K562 (cell line): Measurements from ENCODE around the gene PFDN2. TPM values are rescaled to one million over a fixed set of nuclear protein-coding genes. Genes with fewer than 3 reads are reported as not detected.

Source experiments
- FOXK1 ChIP-seq: sonication (generic); formaldehyde crosslinking; IDR thresholded peaks from 2 replicates; pipeline ENCODE4 v1.8.0; 2022; ENCODE audit warnings: missing genetic modification reagents, mild to moderate bottlenecking, borderline replicate concordance
- HBP1 ChIP-seq: fragments of 450-650 bp; formaldehyde crosslinking; IDR thresholded peaks from 2 replicates; pipeline ENCODE4 v1.4.0; 2022; ENCODE audit warnings: missing genetic modification characterization
- KDM2B ChIP-seq: fragments of 250-450 bp; sonication (Bioruptor Pico); IDR thresholded peaks from 2 replicates; pipeline ENCODE4 v1.8.0; 2021; ENCODE audit warnings: mild to moderate bottlenecking, moderate library complexity
- NCOA4 ChIP-seq: fragments of 450-650 bp; IDR thresholded peaks from 2 replicates; pipeline ENCODE4 v1.6.1; 2018; ENCODE audit warnings: mild to moderate bottlenecking; ENCODE audit not compliant: partially characterized antibody
- NR2C1 ChIP-seq, 2 experiments: fragments of 450-650 bp; IDR thresholded peaks; 2 replicates each; pipeline ENCODE4 v1.6.1; 2017; ENCODE audit warnings: mild to moderate bottlenecking in 2 of 2, antibody characterized with exemption in 1 of 2, inconsistent platforms in 1 of 2, missing compliant biosample characterization in 1 of 2, missing genetic modification characterization in 1 of 2
- PHF8 ChIP-seq: fragments of 200-600 bp; sonication (generic); IDR thresholded peaks from 2 replicates; pipeline ENCODE4 v1.6.1; 2012; ENCODE audit warnings: mixed run types, mild to moderate bottlenecking, inconsistent platforms, low read length, moderate library complexity, borderline replicate concordance
- POLR3G ChIP-seq: IDR thresholded peaks from 2 replicates; pipeline ENCODE4 v1.6.1; 2011; ENCODE audit not compliant: insufficient read length, insufficient replicate concordance; ENCODE audit errors: extremely low read depth
- RCOR1 ChIP-seq, 2 experiments: IDR thresholded peaks; 2 replicates each; pipeline ENCODE4 v1.6.1; 2012; ENCODE audit warnings: low read depth in 2 of 2, low read length in 2 of 2, borderline replicate concordance in 1 of 2, improper control_type of control experiment in 1 of 2
- RHOXF2B ChIP-seq: fragments of 250-450 bp; sonication (Bioruptor Pico); conservative IDR thresholded peaks from 2 replicates; pipeline ENCODE4 v1.5.1; 2021
- RREB1 ChIP-seq: fragments of 250-450 bp; sonication (Bioruptor Pico); IDR thresholded peaks from 2 replicates; pipeline ENCODE4 v1.4.0; 2020
- SMARCB1 ChIP-seq: IDR thresholded peaks from 2 replicates; pipeline ENCODE4 v1.6.1; 2011; ENCODE audit warnings: improper control_type of control experiment, low read depth; ENCODE audit not compliant: insufficient read length
- SRF ChIP-seq, 2 experiments: fragments of 250-450, 450-650 bp in 1 of 2; sonication (Bioruptor Pico) in 1 of 2; sonication (generic) in 1 of 2; formaldehyde crosslinking; IDR thresholded peaks; 2 replicates each; pipeline versions ENCODE4 v1.5.0 to v1.5.1; 2020 to 2022; ENCODE audit warnings: mild to moderate bottlenecking in 1 of 2, missing genetic modification reagents in 1 of 2
- STAT5B ChIP-seq: fragments of 250-450 bp; sonication (Bioruptor Pico); IDR thresholded peaks from 2 replicates; pipeline ENCODE4 v1.8.0; 2021; ENCODE audit warnings: mild to moderate bottlenecking, inconsistent platforms
- ZBTB34 ChIP-seq: fragments of 250-450 bp; sonication (Bioruptor Pico); IDR thresholded peaks from 2 replicates; pipeline ENCODE4 v1.8.0; 2021; ENCODE audit warnings: mild to moderate bottlenecking, moderate library complexity
- ZBTB5 ChIP-seq: fragments of 450-650 bp; IDR thresholded peaks from 2 replicates; pipeline ENCODE4 v1.6.1; 2017; ENCODE audit warnings: antibody characterized with exemption
- ZNF282 ChIP-seq: sonication (generic); formaldehyde crosslinking; IDR thresholded peaks from 2 replicates; pipeline ENCODE4 v1.8.1; 2023; ENCODE audit warnings: missing genetic modification reagents
- ZNF75A ChIP-seq: fragments of 450-650 bp; formaldehyde crosslinking; IDR thresholded peaks from 2 replicates; pipeline ENCODE4 v1.4.0; 2020; ENCODE audit warnings: mild to moderate bottlenecking
- polyA plus RNA-seq, 8 experiments: library from polyadenylated mRNA; depleted of rRNA in 4 of 8; stranded (reverse) in 5 of 8; unstranded in 3 of 8; fragments of >200 nt; fragmentation: Nextera tagmentation in 2 of 8; fragmentation: Illumina TruSeq in 1 of 8; extraction: Ambion mirVana in 2 of 8; extraction: Trizol in 1 of 8; gene quantifications; 2 replicates each; pipeline versions ENCODE4 v1.2.1 to v1.2.3, GENCODE V29; 2011 to 2014; ENCODE audit warnings: inconsistent platforms in 1 of 8, missing spikeins in 1 of 8
- total RNA-seq, 7 experiments: library from RNA; depleted of rRNA in 6 of 7; stranded (reverse); fragments of >200 nt in 6 of 7; fragmentation: Illumina TruSeq in 2 of 7; extraction: Trizol in 2 of 7; gene quantifications; 2 replicates each; pipeline versions ENCODE4 v1.2.1 to v1.2.3, GENCODE V29; 2011 to 2021; ENCODE audit warnings: low replicate concordance in 1 of 7

Gene PFDN2
- total and polyA plus RNA-seq, 9 of the 15 experiments (the other 6 are each of a cell fraction or from before 2014, with no cell fraction given), result 50.2 to 361 (median 144) TPM

GRCh38 chr1:161153682-161154337 is 36.0 kb upstream of the PFDN2 start, which contains the start of gene UFC1 (continued):
- TF ChIP-seq ZBTB5 (no peak), PHF8 (peak; percentile 86; the same call in 1 of the 2 replicates), NCOA4 (no peak), ZBTB34 (CRISPR knock-in tag) (no peak), ZNF75A (no peak), FOXK1 (CRISPR knock-in tag) (no peak), RCOR1 (IDR thresholded peaks at IDR 0.05; ENCODE audit: borderline replicate concordance in 1 of 2, low read depth in 2 of 2, low read length in 2 of 2) (no peak), SMARCB1 (no peak), RREB1 (CRISPR knock-in tag) (0 out of 2 replicates have a peak, but pooled peaks have one; percentile 8), STAT5B (CRISPR knock-in tag) (no peak), KDM2B (CRISPR knock-in tag) (no peak), HBP1 (CRISPR knock-in tag) (no peak), NR2C1 (IDR thresholded peaks at IDR 0.05) (peak; percentile 79), NR2C1 (tag; IDR thresholded peaks at IDR 0.05) (peak; percentile 69), RHOXF2B (CRISPR knock-in tag) (no peak), SRF (CRISPR knock-in tag; IDR thresholded peaks at IDR 0.05) (no peak), POLR3G (no peak), ZNF282 (no peak)
